HCEC 1CT (cell line): ENCODE results near the gene CENATAC.
A peak's percentile ranks its signal among the peaks of the same experiment; 100 is the strongest.
"Not testable (repeated sequence)": the region's sequence is repeated elsewhere in the genome, so short reads cannot be mapped to it uniquely, and the experiment has no call there.

Source experiments
- DNase-seq: peaks from one replicate; pipeline ENCODE4 v3.0.0-alpha.2; 2017

Gene CENATAC, protein sequence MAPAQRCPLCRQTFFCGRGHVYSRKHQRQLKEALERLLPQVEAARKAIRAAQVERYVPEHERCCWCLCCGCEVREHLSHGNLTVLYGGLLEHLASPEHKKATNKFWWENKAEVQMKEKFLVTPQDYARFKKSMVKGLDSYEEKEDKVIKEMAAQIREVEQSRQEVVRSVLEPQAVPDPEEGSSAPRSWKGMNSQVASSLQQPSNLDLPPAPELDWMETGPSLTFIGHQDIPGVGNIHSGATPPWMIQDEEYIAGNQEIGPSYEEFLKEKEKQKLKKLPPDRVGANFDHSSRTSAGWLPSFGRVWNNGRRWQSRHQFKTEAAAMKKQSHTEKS

DNA sequence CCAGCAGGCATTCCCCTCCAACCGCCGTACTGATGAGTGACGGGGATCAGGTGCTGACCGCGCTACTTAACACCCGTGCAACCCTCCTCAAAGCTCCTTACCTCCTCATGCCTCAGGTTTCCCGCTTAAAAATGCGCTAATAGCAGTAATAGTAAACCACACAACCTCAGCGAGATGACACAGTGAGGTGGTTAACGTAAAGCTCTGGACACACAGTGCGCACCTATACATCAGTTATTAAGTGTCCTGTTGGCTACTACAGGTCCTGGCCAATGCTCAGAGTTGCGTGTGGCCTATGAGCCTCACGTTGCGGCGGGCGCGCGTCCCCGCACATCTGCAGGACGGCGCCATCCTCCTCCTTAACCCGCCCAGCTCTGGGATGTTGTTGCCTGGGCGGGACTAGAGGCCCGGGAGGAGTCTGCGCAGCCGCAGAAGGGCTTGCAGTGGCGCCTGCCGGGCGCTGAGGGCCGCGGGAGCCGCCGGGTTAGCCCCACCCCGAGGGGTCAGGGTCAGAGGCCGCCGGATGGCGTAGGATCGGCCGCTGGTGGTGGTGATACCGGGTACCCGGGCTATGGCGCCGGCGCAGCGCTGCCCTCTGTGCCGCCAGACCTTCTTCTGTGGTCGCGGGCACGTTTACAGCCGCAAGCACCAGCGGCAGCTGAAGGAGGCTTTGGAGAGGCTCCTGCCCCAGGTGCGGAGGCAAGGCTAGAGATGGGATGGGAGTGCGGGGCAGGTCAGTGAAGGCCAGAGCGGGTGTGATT, at the start of gene CENATAC:
CENATAC (plus strand) TSS at position 512 of the 761 bp plus-strand sequence; CDS start at position 572, 60 bp downstream.
- peak; percentile 91 for DNase-seq

- DNase-seq = no peak
Observed at GRCh38 chr11:118953265-118953664, 44.7 kb upstream of the CENATAC start.

- DNase-seq = not testable (repeated sequence)
Observed at GRCh38 chr11:118953976-118954375, 44.0 kb upstream of the CENATAC start.

- DNase-seq = peak; percentile 60
Observed at GRCh38 chr11:118956094-118956846, 41.7 kb upstream of the CENATAC start, which contains the start of gene UPK2. Gene UPK2 (plus strand): TSS chr11:118956298. CDS start chr11:118956351, 53 bp downstream.

DNA sequence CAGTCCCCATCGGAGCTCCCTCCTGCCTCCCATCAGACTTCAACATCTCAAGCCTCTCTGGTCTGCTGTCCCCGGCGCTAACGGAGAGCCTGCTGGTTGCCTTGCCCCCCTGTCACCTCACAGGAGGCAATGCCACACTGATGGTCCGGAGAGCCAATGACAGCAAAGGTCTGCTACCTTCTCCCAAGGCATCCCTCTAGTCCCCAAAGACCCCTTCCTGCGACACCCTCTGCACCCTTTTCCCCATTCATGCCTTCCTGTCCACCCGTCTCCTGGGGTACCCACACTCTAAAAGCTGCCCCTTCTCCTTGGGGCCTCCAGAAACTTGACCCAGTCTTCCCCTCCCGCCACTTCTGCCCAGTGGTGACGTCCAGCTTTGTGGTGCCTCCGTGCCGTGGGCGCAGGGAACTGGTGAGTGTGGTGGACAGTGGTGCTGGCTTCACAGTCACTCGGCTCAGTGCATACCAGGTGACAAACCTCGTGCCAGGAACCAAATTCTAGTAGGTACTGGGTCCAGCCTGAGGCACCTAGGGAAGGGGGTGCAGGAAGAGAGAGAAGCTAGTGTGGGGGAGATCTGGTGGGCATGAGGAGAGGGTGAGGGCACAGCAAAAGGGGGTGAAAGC, 41.0 kb upstream of the CENATAC start:
- no peak for DNase-seq

GRCh38 chr11:118957549-118957948, 40.4 kb upstream of the CENATAC start:
- no peak for DNase-seq

DNA sequence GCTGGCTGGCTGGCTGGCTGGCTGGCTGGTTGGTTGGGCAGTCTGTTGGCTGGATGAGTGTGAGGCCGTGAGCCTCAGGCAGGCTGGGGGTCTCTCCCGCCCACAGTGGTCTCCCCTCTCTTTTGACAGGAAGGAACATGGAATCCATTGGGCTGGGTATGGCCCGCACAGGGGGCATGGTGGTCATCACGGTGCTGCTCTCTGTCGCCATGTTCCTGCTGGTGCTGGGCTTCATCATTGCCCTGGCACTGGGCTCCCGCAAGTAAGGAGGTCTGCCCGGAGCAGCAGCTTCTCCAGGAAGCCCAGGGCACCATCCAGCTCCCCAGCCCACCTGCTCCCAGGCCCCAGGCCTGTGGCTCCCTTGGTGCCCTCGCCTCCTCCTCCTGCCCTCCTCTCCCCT, 40.0 kb upstream of the CENATAC start:
- DNase-seq = no peak

DNA sequence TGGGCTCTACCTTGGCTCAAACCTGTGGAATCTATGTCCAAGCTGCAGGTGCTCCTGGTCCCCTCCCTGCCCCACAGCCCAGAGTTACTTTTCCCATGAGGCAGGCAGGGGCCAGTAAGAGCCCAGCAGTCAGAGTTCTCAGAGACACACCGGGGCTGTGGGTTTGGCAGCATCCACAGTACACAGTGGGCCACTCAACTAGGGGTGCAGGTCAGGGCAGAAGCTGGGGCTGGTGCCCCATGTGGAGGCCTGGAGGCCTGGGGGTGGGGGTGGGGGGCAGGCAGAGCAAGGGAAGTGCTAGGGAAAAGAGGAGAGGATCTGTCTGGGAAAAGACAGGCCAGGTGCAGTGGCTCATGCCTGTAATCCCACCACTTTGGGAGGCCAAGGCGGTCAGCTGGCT, 39.4 kb upstream of the CENATAC start:
- DNase-seq = no peak

DNA sequence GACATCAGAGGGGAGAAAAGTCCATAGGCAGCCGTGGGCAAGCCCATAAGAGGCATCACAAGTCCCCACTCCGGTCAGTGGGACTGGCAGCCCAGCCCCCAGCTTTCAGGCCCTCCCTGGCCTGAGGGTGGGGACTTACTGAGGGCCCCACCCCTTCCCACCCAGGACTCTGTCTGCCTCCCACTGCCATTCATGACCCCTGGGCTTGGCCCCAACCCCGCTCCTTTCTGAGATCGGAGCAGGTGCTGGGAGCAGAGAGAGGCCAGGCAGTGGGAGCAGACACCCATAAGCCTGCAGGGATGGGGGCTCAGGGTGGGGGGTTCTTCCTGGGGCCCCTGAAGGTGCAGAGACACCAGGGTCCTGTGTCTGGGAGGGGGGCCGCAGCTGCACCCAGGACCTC, 36.7 kb upstream of the CENATAC start:
- DNase-seq = no peak

- DNase-seq = no peak
Observed at GRCh38 chr11:118961591-118961990, 36.3 kb upstream of the CENATAC start.

DNA sequence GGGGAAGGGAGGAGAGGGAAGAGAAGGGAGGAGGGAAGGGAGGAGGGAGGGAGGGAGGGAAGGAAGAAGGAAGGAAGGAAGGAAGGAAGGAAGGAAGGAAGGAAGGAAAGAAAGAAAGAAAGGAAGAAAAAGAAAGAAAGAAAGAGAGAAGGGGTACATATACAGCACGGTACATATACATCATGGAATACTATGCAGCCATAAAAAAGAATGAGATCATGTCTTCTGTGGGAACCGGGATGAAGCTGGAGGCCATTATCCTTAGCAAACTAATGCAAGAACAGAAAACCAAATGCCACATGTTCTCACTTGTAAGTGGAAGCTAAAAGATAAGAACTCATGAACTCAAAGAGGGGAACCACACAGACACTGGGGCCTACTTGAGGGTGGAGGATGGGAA, 28.4 kb upstream of the CENATAC start:
- not testable (repeated sequence) for DNase-seq

DNA sequence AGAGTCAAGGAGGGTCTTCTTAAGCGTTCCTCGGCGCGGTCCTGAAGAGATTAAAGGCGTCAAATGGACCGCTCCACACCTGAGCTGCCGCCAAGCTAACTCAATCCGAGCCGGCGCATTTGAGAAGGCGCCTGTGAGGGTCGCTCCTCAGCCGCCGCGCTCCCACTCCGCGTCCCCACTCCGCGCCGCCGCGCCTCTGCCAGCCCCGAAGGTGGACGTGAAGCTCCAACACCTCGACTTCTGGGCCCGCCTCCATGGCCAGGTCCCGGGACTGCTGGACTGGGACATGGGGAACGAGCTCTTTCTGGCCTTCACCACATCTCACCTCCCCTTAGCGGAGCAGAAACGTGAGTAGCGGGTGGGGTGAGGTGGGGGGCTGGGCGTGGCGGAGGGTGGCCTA, 26.3 kb upstream of the CENATAC start, which contains the start of gene FOXR1:
FOXR1 (plus strand) TSS at position 116 of the 400 bp plus-strand sequence; CDS start at position 287, 171 bp downstream.
- no peak for DNase-seq

- no peak for DNase-seq
Observed at GRCh38 chr11:118973985-118974384, 24.0 kb upstream of the CENATAC start.

GRCh38 chr11:118975771-118976709, 21.9 kb upstream of the CENATAC start:
- DNase-seq = no peak

DNA sequence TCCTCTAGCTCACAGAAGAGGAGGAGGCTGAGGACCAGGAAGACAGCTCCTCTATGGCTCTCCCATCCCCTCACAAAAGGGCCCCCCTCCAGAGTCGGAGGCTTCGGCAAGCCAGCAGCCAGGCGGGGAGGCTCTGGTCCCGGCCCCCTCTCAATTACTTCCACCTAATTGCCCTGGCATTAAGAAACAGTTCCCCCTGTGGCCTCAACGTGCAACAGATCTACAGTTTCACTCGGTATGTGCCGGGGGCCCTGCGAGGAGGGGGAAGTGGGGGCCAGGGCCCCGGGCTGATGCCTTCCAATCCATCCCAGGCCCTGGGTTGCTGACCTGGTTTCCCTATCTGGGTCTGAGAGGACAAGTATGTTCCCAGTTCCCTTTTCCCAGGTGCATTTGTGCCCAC, 18.5 kb upstream of the CENATAC start:
- DNase-seq = no peak

- DNase-seq = no peak
Observed at GRCh38 chr11:118980191-118980881, 17.6 kb upstream of the CENATAC start.

GRCh38 chr11:118984337-118984736, 13.6 kb upstream of the CENATAC start:
- not testable (repeated sequence) for DNase-seq

GRCh38 chr11:118984825-118985224, 13.1 kb upstream of the CENATAC start:
- no peak for DNase-seq

DNA sequence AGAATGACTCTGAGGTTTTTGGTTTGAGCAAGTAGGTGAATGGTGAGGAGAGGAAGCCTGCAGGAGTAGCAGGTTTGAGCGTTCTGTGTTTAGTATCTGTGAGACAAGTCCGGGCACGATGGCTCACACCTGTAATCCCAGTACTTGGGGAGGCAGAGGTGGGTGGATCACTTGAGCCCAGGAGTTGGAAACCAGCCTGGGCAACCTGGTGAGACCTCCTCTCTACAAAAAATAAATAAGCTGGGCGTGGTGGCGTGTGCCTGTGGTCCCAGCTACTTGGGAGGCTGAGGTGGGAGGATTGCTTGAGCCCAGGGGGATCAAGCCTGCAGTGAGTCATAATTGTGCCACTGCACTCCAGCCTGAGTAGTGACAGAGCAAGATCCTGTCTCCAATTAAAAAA, 9.7 kb upstream of the CENATAC start:
- DNase-seq = no peak

DNA sequence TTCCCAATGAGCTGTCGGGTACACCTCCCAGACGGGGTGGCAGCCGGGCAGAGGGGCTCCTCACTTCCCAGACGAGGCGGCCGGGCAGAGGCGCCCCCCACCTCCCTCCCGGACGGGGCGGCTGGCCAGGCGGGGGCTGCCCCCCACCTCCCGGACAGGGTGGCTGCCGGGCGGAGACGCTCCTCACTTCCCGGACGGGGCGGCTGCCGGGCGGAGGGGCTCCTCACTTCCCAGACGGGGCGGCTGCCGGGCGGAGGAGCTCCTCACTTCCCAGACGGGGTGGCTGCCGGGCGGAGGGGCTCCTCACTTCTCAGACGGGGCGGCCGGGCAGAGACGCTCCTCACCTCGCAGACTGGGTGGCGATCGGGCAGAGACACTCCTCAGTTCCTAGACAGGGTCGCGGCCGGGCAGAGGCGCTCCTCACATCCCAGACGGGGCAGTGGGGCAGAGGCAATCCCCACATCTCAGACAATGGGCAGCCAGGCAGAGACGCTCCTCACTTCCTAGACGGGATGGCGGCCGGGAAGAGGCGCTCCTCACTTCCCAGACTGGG, 6.4 kb upstream of the CENATAC start:
- not testable (repeated sequence) for DNase-seq
